Stimulated activated CD4-positive, alpha-beta T cell treated with anti-CD3 and anti-CD28 coated beads, TNF-alpha, amount 100 ng/mL, for 4 hours (primary cell): ENCODE results near the gene ZBTB2.
"Not testable (repeated sequence)": the region's sequence is repeated elsewhere in the genome, so short reads cannot be mapped to it uniquely, and the experiment has no call there.

Experiments
- DNase-seq, 3 experiments: peaks; one replicate each; pipeline ENCODE4 v3.0.0-alpha.2; 2020; ENCODE audit warnings: low read depth in 3 of 3

The ZBTB2 gene

GRCh38 chr6:151327101-151327500, 64.3 kb downstream of the ZBTB2 start:
- DNase-seq, result no peak

- no peak for DNase-seq
These were observed 65.1 kb downstream of the ZBTB2 start for GRCh38 chr6:151326116-151326825.

GRCh38 chr6:151325075-151326050, 66.0 kb downstream of the ZBTB2 start:
- DNase-seq, result no peak

GRCh38 chr6:151324488-151324825, 66.9 kb downstream of the ZBTB2 start:
- DNase-seq, result no peak

GRCh38 chr6:151323791-151324487, 67.4 kb downstream of the ZBTB2 start:
- DNase-seq, result peak; percentile 33 to 43 (median 43)

- no peak for DNase-seq
These were observed 68.8 kb downstream of the ZBTB2 start for GRCh38 chr6:151322570-151322969.

- no peak for DNase-seq
These were observed 69.9 kb downstream of the ZBTB2 start for GRCh38 chr6:151321438-151321837.

- DNase-seq, result no peak
These were observed 71.2 kb downstream of the ZBTB2 start for GRCh38 chr6:151320140-151320539.

GRCh38 chr6:151317995-151318365, 73.4 kb downstream of the ZBTB2 start:
- no peak for DNase-seq

GRCh38 chr6:151317103-151317994, 74.0 kb downstream of the ZBTB2 start:
- no peak for DNase-seq

GRCh38 chr6:151315661-151316060, 75.7 kb downstream of the ZBTB2 start:
- not testable (repeated sequence) for DNase-seq
